SK-N-SH (cell line): ENCODE measurements around the gene NAALADL1. TPM values are rescaled to one million over a fixed set of nuclear protein-coding genes. Genes with fewer than 3 reads are reported as not detected.

ENCODE experiments used
- CTCF ChIA-PET: fragments of 300-600, 350-600 bp; formaldehyde crosslinking; extraction: SDS; loops from one replicate; lab custom pipeline; 2021; lab: Yijun Ruan, JAX
- POLR2A ChIA-PET: fragments of 350-600 bp; sonication (Branson Sonifier 250); formaldehyde crosslinking; extraction: SDS; loops from one replicate; lab custom pipeline; 2020; ENCODE audit warnings: antibody characterized with exemption, inconsistent platforms; lab: Yijun Ruan, JAX
- DNase-seq: peaks from one replicate; pipeline ENCODE4 v3.0.0; 2012
- H2AFZ ChIP-seq: fragments of 200-600 bp; sonication (generic); 2 replicates; pipeline ENCODE4 v1.8.1; 2016; ENCODE audit warnings: antibody characterized with exemption, mild to moderate bottlenecking, low read depth
- H3F3A ChIP-seq: fragments of 200-600 bp; sonication (generic); replicated peaks from 2 replicates; pipeline ENCODE3; 2016; ENCODE audit warnings: antibody characterized with exemption, mild to moderate bottlenecking; ENCODE audit not compliant: insufficient read depth
- H3K27ac ChIP-seq, 2 experiments: fragments of 200-500 bp in 1 of 2; fragments of 200-600 bp in 1 of 2; sonication (Bioruptor generic) in 1 of 2; sonication (generic), shearing (Covaris generic) in 1 of 2; 2 replicates each; pipeline versions ENCODE4 v1.5.1 to v1.6.1; 2014 to 2016; ENCODE audit warnings: low read depth in 2 of 2, inconsistent platforms in 1 of 2, low read length in 1 of 2, mild to moderate bottlenecking in 1 of 2, mixed read lengths in 1 of 2
- H3K27me3 ChIP-seq: fragments of 200-600 bp; sonication (generic), shearing (Covaris generic); 2 replicates; pipeline ENCODE4 v1.6.1; 2016; ENCODE audit warnings: mixed run types; ENCODE audit not compliant: insufficient read depth
- H3K36me3 ChIP-seq, 2 experiments: fragments of 200-500 bp in 1 of 2; fragments of 200-600 bp in 1 of 2; sonication (Bioruptor generic) in 1 of 2; sonication (generic) in 1 of 2; replicated peaks in 1 of 2; 2 replicates each; pipeline versions ENCODE3 to v1.5.1; 2014 to 2016; ENCODE audit warnings: low read length in 1 of 2, mild to moderate bottlenecking in 1 of 2; ENCODE audit not compliant: insufficient read depth in 2 of 2, control insufficient read depth in 1 of 2
- H3K4me1 ChIP-seq, 2 experiments: fragments of 200-500 bp in 1 of 2; fragments of 200-600 bp in 1 of 2; sonication (Bioruptor generic) in 1 of 2; sonication (generic), shearing (Covaris generic) in 1 of 2; 2 replicates each; pipeline versions ENCODE4 v1.5.1 to v1.6.1; 2014 to 2016; ENCODE audit warnings: low read depth in 1 of 2, low read length in 1 of 2, mixed run types in 1 of 2; ENCODE audit not compliant: insufficient read depth in 2 of 2, control insufficient read depth in 1 of 2
- H3K4me2 ChIP-seq: fragments of 200-600 bp; sonication (generic), shearing (Covaris generic); 2 replicates; pipeline ENCODE4 v1.6.1; 2017; ENCODE audit warnings: mixed run types
- H3K4me3 ChIP-seq, 2 experiments: fragments of 200-500 bp in 1 of 2; fragments of 200-600 bp in 1 of 2; sonication (Bioruptor generic) in 1 of 2; sonication (generic), shearing (Covaris generic) in 1 of 2; 2 replicates each; pipeline versions ENCODE4 v1.5.1 to v1.8.1; 2014 to 2016; ENCODE audit warnings: low read depth in 2 of 2, inconsistent platforms in 1 of 2, low read length in 1 of 2, mild to moderate bottlenecking in 1 of 2, mixed read lengths in 1 of 2, moderate library complexity in 1 of 2
- H3K79me2 ChIP-seq: fragments of 200-600 bp; sonication (generic); 2 replicates; pipeline ENCODE4 v1.8.1; 2017; ENCODE audit warnings: mild to moderate bottlenecking; ENCODE audit not compliant: insufficient read depth
- H3K9ac ChIP-seq: fragments of 200-600 bp; sonication (generic); 2 replicates; pipeline ENCODE4 v1.6.1; 2017; ENCODE audit warnings: mixed run types
- H3K9me2 ChIP-seq: fragments of 200-600 bp; sonication (generic); 2 replicates; pipeline ENCODE4 v1.6.1; 2017; ENCODE audit warnings: mixed run types
- H3K9me3 ChIP-seq: fragments of 200-600 bp; sonication (generic); 2 replicates; pipeline ENCODE4 v1.6.1; 2017; ENCODE audit warnings: mixed run types, mild to moderate bottlenecking, moderate library complexity
- H4K20me1 ChIP-seq: fragments of 200-600 bp; sonication (generic); 2 replicates; pipeline ENCODE4 v1.6.1; 2017; ENCODE audit warnings: mild to moderate bottlenecking, mixed run types; ENCODE audit not compliant: insufficient read depth
- CHD2 ChIP-seq: fragments of 150-350 bp; IDR thresholded peaks from 2 replicates; pipeline ENCODE4 v1.6.1; 2018; ENCODE audit warnings: low read length; ENCODE audit not compliant: partially characterized antibody
- MEF2A ChIP-seq: IDR thresholded peaks from 2 replicates; pipeline ENCODE4 v1.4.0; 2012; ENCODE audit warnings: low read depth, borderline replicate concordance
- POLR2AphosphoS5 ChIP-seq: IDR thresholded peaks from 2 replicates; pipeline ENCODE4 v1.6.1; 2012; ENCODE audit warnings: low read depth, low read length
- RCOR1 ChIP-seq: fragments of 150-350 bp; IDR thresholded peaks from 2 replicates; pipeline ENCODE4 v1.6.1; 2017; ENCODE audit warnings: antibody characterized with exemption, low read length
- RXRA ChIP-seq: IDR thresholded peaks from 2 replicates; pipeline ENCODE4 v1.4.0; 2012; ENCODE audit warnings: low read depth, mild to moderate bottlenecking, borderline replicate concordance
- SIN3A ChIP-seq: IDR thresholded peaks from 2 replicates; pipeline ENCODE4 v1.6.1; 2012; ENCODE audit warnings: low read depth, mild to moderate bottlenecking, low read length, moderate library complexity, borderline replicate concordance
- TAF1 ChIP-seq: IDR thresholded peaks from 2 replicates; pipeline ENCODE4 v1.6.1; 2012; ENCODE audit warnings: low read depth, mild to moderate bottlenecking, low read length, moderate library complexity, borderline replicate concordance
- WGBS: methylation state at CpG from one replicate; pipeline ENCODE4 v1.1.6; 2017; ENCODE audit warnings: low lambda C conversion rate; 5-methylcytosine and 5-hydroxymethylcytosine counted together
- polyA plus RNA-seq, 3 experiments: library from polyadenylated mRNA; depleted of rRNA; stranded (reverse); fragments of >200 nt; gene quantifications; 2 replicates each; pipeline ENCODE4 v1.2.3, GENCODE V29; 2012
- TF ChIP-seq, protein P1 (sequence below): IDR thresholded peaks from 2 replicates; pipeline ENCODE4; 2012
- TF ChIP-seq, protein P2 (sequence below): IDR thresholded peaks from 2 replicates; pipeline ENCODE4 v1.4.0; 2012; ENCODE audit warnings: low read depth, borderline replicate concordance
- TF ChIP-seq, protein P3 (sequence below): IDR thresholded peaks from 2 replicates; pipeline ENCODE4 v1.4.0; 2012; ENCODE audit warnings: low read depth

NAALADL1 gene
- polyA plus RNA-seq, 1 of the 3 experiments (the other 2 are of a cell fraction), result not detected

DNA sequence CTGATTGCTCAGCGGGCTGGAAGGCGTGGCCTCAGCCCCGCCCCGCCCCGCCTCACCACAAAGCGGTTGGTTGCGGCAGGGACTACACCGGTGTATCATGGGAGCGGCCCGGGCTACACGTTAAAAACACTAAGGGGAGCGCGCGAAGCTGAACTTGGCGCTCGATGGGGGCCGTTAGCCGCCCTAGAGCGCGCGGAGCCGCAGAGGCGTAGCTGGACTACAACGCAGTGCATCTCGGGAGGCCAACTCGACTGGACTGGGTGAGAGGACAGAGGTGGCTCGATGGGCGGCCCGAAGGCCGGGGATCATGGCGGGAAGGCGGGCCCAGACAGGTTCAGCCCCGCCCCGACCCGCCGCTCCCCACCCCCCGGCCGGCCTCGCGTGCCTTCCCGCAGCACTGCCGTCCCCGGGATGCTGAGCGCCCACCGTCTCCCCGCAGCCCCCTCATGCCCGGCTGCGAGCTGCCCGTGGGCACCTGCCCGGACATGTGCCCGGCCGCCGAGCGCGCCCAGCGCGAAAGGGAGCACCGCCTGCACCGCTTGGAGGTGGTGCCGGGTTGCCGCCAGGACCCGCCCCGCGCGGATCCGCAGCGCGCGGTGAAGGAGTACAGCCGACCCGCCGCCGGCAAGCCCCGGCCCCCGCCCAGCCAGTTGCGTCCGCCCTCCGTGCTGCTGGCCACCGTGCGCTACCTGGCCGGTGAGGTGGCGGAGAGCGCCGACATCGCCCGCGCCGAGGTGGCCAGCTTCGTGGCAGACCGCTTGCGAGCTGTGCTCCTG, 17.3 kb downstream of the NAALADL1 start, which contains the start of gene SAC3D1:
TSS of gene SAC3D1 (plus strand) at position 364 of the 776 bp plus-strand sequence. CDS start at position 447, 83 bp downstream.
- peaks cover 8 to 26% of the 10 kb centered on the region in 2 experiments for H3K36me3 ChIP-seq
- H3K9me3 ChIP-seq, result no peaks in the 10 kb centered on the region
- H3F3A ChIP-seq, result peaks cover 12% of the 10 kb centered on the region
- peak within 1 kb of the TSS; percentile 76 to 81 for H3K4me3 ChIP-seq
- TF ChIP-seq, protein P1, sequence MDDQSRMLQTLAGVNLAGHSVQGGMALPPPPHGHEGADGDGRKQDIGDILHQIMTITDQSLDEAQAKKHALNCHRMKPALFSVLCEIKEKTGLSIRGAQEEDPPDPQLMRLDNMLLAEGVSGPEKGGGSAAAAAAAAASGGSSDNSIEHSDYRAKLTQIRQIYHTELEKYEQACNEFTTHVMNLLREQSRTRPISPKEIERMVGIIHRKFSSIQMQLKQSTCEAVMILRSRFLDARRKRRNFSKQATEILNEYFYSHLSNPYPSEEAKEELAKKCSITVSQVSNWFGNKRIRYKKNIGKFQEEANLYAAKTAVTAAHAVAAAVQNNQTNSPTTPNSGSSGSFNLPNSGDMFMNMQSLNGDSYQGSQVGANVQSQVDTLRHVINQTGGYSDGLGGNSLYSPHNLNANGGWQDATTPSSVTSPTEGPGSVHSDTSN, result peak; percentile 8; the same call in 1 of the 2 replicates
- TF ChIP-seq POLR2AphosphoS5, result peak; percentile 68
- TF ChIP-seq, protein P2, sequence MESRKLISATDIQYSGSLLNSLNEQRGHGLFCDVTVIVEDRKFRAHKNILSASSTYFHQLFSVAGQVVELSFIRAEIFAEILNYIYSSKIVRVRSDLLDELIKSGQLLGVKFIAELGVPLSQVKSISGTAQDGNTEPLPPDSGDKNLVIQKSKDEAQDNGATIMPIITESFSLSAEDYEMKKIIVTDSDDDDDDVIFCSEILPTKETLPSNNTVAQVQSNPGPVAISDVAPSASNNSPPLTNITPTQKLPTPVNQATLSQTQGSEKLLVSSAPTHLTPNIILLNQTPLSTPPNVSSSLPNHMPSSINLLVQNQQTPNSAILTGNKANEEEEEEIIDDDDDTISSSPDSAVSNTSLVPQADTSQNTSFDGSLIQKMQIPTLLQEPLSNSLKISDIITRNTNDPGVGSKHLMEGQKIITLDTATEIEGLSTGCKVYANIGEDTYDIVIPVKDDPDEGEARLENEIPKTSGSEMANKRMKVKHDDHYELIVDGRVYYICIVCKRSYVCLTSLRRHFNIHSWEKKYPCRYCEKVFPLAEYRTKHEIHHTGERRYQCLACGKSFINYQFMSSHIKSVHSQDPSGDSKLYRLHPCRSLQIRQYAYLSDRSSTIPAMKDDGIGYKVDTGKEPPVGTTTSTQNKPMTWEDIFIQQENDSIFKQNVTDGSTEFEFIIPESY, result no peak
- no peak for TF ChIP-seq RXRA
- TF ChIP-seq, protein P3, sequence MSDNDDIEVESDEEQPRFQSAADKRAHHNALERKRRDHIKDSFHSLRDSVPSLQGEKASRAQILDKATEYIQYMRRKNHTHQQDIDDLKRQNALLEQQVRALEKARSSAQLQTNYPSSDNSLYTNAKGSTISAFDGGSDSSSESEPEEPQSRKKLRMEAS, result peak; percentile 90
- no peak for TF ChIP-seq RCOR1
- 0 out of 2 replicates have a peak, but pooled peaks have one; percentile 46 for TF ChIP-seq SIN3A
- TF ChIP-seq TAF1, result no peak; the same call in 1 of the 2 replicates
- TF ChIP-seq CHD2, result peak; percentile 12
- H4K20me1 ChIP-seq, result no peaks in the 10 kb centered on the region
- WGBS, result 2% methylated on average over 46 of the region's 91 CpGs
- H3K4me2 ChIP-seq, result peak within 1 kb of the TSS; percentile 93
- H3K79me2 ChIP-seq, result peaks cover 30% of the 10 kb centered on the region
- H3K27ac ChIP-seq, result peak within 1 kb of the TSS; percentile 80 to 91
- POLR2A ChIA-PET, result interaction anchor here (0.6 to 1.3 kb wide), 3 partner anchors 14 to 629 kb away, joined by 3 to 5 read pairs (median 3); partner anchors contain the start of gene SNX15
- no peaks in the 10 kb centered on the region for H3K9me2 ChIP-seq
- CTCF ChIA-PET, result interaction anchor here (0.7 to 3.2 kb wide), 7 partner anchors 8 to 71 kb away, joined by 3 to 35 read pairs (median 5); partner anchors contain the start of genes ARL2, SNX15 and TM7SF2
- DNase-seq, result peak; percentile 96
- peaks cover 5 to 7% of the 10 kb centered on the region in 2 experiments; a peak in 2 of 4 replicates for H3K4me1 ChIP-seq
- peak within 1 kb of the TSS; percentile 86 for H2AFZ ChIP-seq
- no peaks in the 10 kb centered on the region for H3K27me3 ChIP-seq
- peak within 1 kb of the TSS; percentile 70; the same call in 1 of the 2 replicates for H3K9ac ChIP-seq

DNA sequence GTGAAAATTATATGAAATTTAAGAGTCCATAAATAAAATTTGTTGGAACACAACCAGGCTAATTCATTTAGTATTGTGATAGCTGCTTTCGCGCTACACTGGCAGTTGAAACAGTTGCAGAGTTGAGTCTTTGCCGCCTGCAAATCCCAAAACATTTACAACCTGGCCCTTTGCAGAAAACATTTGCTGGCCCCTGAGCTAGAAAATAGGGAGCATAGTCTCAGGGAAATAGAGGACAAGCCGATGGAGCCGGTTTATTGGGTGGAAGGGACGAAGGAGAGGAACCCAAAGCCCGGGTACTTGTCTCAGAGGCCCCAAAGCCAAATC, 17.9 kb downstream of the NAALADL1 start:
- CTCF ChIA-PET, result interaction anchor here (1.0 to 3.2 kb wide), 4 partner anchors 9 to 72 kb away, joined by 5 to 35 read pairs (median 11); partner anchors contain the start of genes ARL2, SNX15 and TM7SF2
- H3K36me3 ChIP-seq, result peaks cover 8 to 28% of the 10 kb centered on the region in 2 experiments
- TF ChIP-seq MEF2A, result no peak
- TF ChIP-seq RCOR1, result 0 out of 2 replicates have a peak, but pooled peaks have one; percentile 10
- TF ChIP-seq, all 33 proteins: peak for 1
- Histone ChIP-seq H3K79me2 (peaks cover 30% of the 10 kb centered on the region), H3K9me3 (no peaks in the 10 kb centered on the region), H3K27me3 (no peaks in the 10 kb centered on the region), H3K4me3 (peak overlapping the region; percentile 76 to 81), H3K9me2 (no peaks in the 10 kb centered on the region), H3K4me1 (peaks cover 5 to 7% of the 10 kb centered on the region in 2 experiments; a peak in 2 of 4 replicates), H3K4me2 (peak overlapping the region; percentile 93), H3F3A (peaks cover 12% of the 10 kb centered on the region), H4K20me1 (no peaks in the 10 kb centered on the region), H3K27ac (peak overlapping the region; percentile 80 to 91), H2AFZ (peak overlapping the region; percentile 86), H3K9ac (peak overlapping the region; percentile 70; the same call in 1 of the 2 replicates)
- DNase-seq, result no peak
- POLR2A ChIA-PET, result interaction anchor here (1.1 to 1.3 kb wide), 2 partner anchors 14 to 70 kb away, joined by 3 to 5 read pairs; partner anchors contain the start of gene SNX15
- WGBS, result 31% methylated on average over 7 of the region's 7 CpGs
